Measurements from ENCODE around the gene CASP7.

DNA sequence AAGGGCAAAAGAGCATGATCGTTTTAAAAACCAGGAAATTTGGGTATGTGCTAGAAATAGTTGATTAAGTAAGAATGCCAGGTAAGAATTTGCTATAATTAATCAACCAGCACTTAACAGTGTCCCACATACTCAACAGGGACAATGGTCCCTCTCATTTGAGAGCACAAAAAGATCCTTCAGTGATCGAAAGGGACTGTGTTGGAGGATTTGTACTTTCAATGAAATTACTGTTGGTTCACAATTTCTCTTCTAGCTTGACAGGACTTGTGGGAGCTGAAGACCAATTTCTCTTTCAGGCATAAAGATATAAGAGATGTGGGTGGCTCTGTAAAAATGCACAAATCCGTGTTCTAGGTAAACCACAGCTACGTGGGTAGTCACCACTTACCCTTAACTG, 59.3 kb downstream of the CASP7 start:
- TF ChIP-seq POLR2A (IDR thresholded peaks at IDR 0.05): no peak
- TF ChIP-seq, protein P1, sequence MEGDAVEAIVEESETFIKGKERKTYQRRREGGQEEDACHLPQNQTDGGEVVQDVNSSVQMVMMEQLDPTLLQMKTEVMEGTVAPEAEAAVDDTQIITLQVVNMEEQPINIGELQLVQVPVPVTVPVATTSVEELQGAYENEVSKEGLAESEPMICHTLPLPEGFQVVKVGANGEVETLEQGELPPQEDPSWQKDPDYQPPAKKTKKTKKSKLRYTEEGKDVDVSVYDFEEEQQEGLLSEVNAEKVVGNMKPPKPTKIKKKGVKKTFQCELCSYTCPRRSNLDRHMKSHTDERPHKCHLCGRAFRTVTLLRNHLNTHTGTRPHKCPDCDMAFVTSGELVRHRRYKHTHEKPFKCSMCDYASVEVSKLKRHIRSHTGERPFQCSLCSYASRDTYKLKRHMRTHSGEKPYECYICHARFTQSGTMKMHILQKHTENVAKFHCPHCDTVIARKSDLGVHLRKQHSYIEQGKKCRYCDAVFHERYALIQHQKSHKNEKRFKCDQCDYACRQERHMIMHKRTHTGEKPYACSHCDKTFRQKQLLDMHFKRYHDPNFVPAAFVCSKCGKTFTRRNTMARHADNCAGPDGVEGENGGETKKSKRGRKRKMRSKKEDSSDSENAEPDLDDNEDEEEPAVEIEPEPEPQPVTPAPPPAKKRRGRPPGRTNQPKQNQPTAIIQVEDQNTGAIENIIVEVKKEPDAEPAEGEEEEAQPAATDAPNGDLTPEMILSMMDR (IDR thresholded peaks at IDR 0.05 in 4 of 5, conservative IDR thresholded peaks at IDR 0.05 in 1 of 5): no peak

Data from gastrocnemius medialis (tissue), 4 donors.